AG20443 (cell line): ENCODE data around the gene CPVL.

Experiments
- DNase-seq: peaks from one replicate; pipeline ENCODE4 v3.0.0; 2012; ENCODE audit warnings: low spot score, mixed read lengths

The CPVL gene

GRCh38 chr7:29090836-29091601, 55.3 kb downstream of the CPVL start:
- DNase-seq = peak; percentile 28

GRCh38 chr7:29090151-29090805, 56.1 kb downstream of the CPVL start:
- no peak for DNase-seq

GRCh38 chr7:29087840-29088170, 58.5 kb downstream of the CPVL start:
- DNase-seq = no peak

GRCh38 chr7:29086545-29086944, 59.8 kb downstream of the CPVL start:
- DNase-seq = no peak

DNA sequence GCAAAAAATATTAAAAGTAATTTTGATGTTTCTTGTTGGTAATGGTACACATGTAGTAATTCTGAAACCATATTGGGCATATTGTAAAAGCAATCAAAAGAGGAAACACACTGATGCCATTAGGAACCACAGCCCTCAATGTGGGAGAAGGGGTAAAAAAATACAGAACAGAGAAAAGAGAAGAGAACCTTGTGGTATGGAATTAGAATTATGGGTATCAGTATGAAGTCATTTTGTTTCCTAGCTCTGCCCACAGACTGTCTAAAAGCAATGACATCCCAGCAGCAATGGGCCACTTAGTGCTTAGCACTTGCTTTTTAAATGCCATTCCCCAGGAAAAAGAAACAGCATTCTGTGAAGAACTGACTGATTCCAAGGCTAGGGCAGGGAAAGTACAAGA, 61.5 kb downstream of the CPVL start:
- DNase-seq = no peak

GRCh38 chr7:29080803-29081202, 65.5 kb downstream of the CPVL start:
- no peak for DNase-seq

DNA sequence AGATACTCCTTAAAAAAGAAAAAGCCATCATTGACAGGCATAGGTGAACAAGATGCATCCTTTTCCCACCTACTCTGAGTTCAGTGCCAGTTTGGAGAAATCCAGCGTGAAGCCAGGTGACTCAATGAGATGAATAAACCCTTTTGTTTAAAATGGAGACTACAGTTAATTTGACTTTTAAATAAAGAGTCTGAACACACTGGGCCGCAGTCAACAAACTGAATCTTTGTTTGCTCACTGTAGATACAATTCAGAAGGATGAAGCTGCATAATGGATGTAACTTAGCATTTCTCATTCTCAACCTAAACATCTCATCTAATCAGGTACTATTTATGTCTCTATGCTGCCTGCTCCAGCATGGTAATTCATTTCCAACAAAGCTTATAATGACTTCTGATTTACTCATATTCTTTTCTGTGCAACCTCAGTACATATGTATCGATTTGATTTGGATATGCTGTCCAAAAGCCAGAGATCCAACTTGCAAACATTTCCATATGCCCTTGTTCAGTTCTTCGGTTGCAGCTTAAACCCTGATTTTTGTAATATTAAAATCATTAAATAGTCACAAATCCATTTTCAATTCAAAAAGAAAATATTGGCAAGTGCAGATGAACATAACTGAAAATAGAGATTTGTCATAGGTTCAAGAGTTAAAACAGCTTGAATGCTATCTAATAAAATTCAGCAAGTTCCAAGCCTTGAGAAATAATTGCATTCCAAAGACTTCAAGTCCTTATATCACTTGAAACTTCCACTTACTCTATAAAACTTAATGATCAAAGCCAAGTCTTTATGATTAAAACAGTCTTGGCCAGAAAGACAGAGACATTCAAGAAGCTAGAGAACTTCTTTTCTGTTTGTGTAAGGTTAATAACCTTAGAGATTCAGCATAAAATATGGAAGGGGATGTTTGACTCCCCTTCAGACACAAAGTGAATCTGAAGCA, 67.8 kb downstream of the CPVL start:
- no peak for DNase-seq

- DNase-seq = no peak
These were observed 68.5 kb downstream of the CPVL start for GRCh38 chr7:29077854-29078253.

- DNase-seq = no peak
These were observed 69.2 kb downstream of the CPVL start for GRCh38 chr7:29077176-29077575.

DNA sequence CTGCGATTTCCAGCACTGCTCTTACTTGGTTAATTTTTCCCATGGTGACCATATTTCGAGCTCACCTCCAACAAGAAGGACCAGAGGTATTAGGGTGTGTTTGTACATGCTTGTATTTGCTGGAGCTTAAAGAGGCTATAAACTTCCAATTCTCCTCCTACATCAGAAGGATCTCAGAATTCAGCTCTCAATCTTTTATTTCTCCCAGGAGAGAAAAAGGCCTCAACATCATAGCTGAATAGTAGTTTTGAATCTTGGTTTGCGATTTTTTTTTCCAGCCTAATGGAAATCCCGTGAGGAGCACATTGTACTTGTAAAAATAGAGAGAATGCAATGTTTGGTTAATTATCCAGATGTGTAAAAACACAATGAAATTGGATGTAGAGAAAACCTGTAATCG, 69.7 kb downstream of the CPVL start:
- no peak for DNase-seq

DNA sequence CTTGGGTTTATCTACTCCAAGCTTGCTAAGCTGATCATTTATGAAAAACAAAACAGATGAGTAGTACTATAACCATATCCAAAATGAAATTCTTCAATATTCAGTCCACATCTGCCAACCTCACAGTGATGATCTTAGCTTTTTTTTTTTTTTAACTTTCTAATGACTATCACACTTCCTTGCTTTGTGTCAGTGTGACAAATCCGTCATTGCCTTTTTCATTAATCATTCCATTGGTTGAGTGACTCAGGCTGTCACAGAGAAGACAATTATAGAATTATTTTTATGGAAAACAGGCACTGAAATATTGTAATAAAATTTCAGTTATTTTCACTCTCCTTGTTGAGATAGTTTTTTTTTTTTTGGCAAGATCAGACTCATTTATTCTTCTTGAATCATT, 70.7 kb downstream of the CPVL start:
- no peak for DNase-seq

DNA sequence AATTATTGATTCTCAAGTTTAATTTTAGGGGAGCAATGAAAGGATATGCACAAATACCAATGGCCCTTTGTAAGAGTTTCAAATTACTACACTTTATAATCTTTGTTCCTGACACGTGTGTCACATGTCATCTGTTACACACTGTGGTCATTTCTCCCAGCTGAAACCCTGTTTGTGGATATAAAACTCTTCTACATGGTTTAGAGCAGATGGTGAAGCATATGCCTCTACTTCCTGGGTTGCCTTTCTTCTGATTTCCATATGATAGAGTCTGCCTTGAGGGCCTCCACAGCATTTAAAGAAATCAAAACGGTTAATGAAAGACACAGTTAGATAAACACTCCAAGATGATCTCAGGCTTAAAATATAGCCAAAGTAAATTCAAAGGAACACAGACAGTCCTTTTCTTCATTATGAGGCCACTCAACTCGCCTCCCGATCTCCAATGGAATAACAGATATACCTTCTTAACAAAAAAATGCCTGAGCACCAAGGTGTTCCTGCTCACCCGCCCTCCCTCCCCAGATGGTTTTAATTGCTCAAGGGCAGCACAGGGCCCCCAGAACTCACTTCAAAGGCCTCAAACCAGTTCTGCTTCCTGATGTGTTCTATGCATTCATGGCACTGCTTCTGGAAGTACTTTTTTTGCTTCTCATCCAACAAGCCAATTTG, 75.0 kb downstream of the CPVL start:
- no peak for DNase-seq

GRCh38 chr7:29066641-29067040, 79.7 kb downstream of the CPVL start:
- DNase-seq = no peak

GRCh38 chr7:29065181-29065857, 81.0 kb downstream of the CPVL start:
- no peak for DNase-seq

- DNase-seq = no peak
These were observed 82.5 kb downstream of the CPVL start for GRCh38 chr7:29063872-29064271.

- no peak for DNase-seq
These were observed 83.1 kb downstream of the CPVL start for GRCh38 chr7:29063236-29063635.

GRCh38 chr7:29053105-29053872, 93.0 kb downstream of the CPVL start:
- no peak for DNase-seq

- no peak for DNase-seq
These were observed 99.4 kb downstream of the CPVL start for GRCh38 chr7:29046978-29047377.

GRCh38 chr7:29045258-29046086, 100.9 kb downstream of the CPVL start:
- no peak for DNase-seq

GRCh38 chr7:29044554-29044953, 101.8 kb downstream of the CPVL start:
- DNase-seq = no peak
